Adrenal gland (tissue), 12 donors: ENCODE measurements around the gene FANCE. TPM values are rescaled to one million over a fixed set of nuclear protein-coding genes. Genes with fewer than 3 reads are reported as not detected.
A peak's percentile ranks its signal among the peaks of the same experiment; 100 is the strongest.

Experiments
- DNase-seq, 7 donors: peaks; one replicate each; pipeline ENCODE4 v3.0.0-alpha.2; 2019 to 2020
- H3K27ac ChIP-seq, 5 donors: fragments of 200-600 bp; sonication (generic) in 4 of 5; 1 replicate in 3 of 5; 2 replicates in 2 of 5; pipeline versions ENCODE4 v1.5.1 to v1.8.0; 2016 to 2020; ENCODE audit warnings: mild to moderate bottlenecking in 1 of 5
- H3K27me3 ChIP-seq: fragments of 200-600 bp; 2 replicates; pipeline ENCODE4 v1.8.0; 2021
- H3K36me3 ChIP-seq, 2 donors: fragments of 200-600 bp; replicated peaks in 1 of 2; 1 replicate in 1 of 2; 2 replicates in 1 of 2; pipeline versions ENCODE4 v1.5.1 to v1.8.0; 2018 to 2022
- H3K4me1 ChIP-seq, 2 donors: fragments of 200-600 bp; replicated peaks in 1 of 2; 1 replicate in 1 of 2; 2 replicates in 1 of 2; pipeline versions ENCODE4 v1.5.1 to v1.8.0; 2018 to 2021
- H3K4me3 ChIP-seq, 4 donors: fragments of 200-600 bp; sonication (generic) in 3 of 4; one replicate each; pipeline ENCODE4 v1.5.1; 2016 to 2018
- H3K9me3 ChIP-seq, 3 donors: fragments of 200-600 bp; sonication (generic) in 1 of 3; replicated peaks in 1 of 3; 1 replicate in 2 of 3; 2 replicates in 1 of 3; pipeline versions ENCODE4 v1.5.1 to v1.8.0; 2016 to 2021
- CTCF ChIP-seq, 6 experiments: fragments of 450-650 bp in 4 of 6; fragments of 200-600 bp in 2 of 6; sonication (generic) in 1 of 6; IDR thresholded peaks; 1 replicate in 5 of 6; 2 replicates in 1 of 6; pipeline versions ENCODE4 v1.5.1 to v1.8.0; 2016 to 2021; ENCODE audit warnings: antibody characterized with exemption in 6 of 6, mild to moderate bottlenecking in 2 of 6, moderate library complexity in 1 of 6
- POLR2A ChIP-seq, 2 donors: fragments of 450-650 bp; IDR thresholded peaks; one replicate each; pipeline ENCODE4 v1.6.1; 2017; ENCODE audit warnings: antibody characterized with exemption in 2 of 2, mild to moderate bottlenecking in 2 of 2, moderate library complexity in 1 of 2
- WGBS, 4 donors: extraction: QIAGEN DNeasy Blood & Tissue Kit in 2 of 4; methylation state at CpG; one replicate each; pipeline versions ENCODE4 v1.1.5 to v1.1.7; 2013 to 2017; 5-methylcytosine and 5-hydroxymethylcytosine counted together
- intact Hi-C, 2 donors: fragments of 100-400 bp; cut with DNase I; formaldehyde crosslinking; loops; one replicate each; pipeline versions ENCODE4 v1.14.1 to v1.15.0; 2022 to 2023
- polyA plus RNA-seq, 3 donors: library from polyadenylated mRNA; stranded (reverse); fragments of 200-250 nt in 2 of 3; fragments of 350-450 nt in 1 of 3; fragmentation: Illumina TruSeq in 1 of 3; extraction: RNeasy Lipid Tissue Mini Kit (QIAGEN cat#74804) in 1 of 3; gene quantifications; one replicate each; pipeline ENCODE4 v1.2.3, GENCODE V29; 2013 to 2014
- total RNA-seq, 9 donors: library from RNA; depleted of rRNA in 4 of 9; stranded (reverse); fragments of >200 nt in 4 of 9; fragments of 120-200 nt in 1 of 9; fragmentation: NEBNext Ultra II Directional in 1 of 9; extraction: Animal tissue kit (Norgen Biotek cat#: 25700) in 1 of 9; gene quantifications; one replicate each; pipeline versions ENCODE4 v1.1.0 to v1.2.4, GENCODE V29; 2013 to 2023
- donor health status: healthy with polysubstance abuse.
- donor health status: Bipolar disorder and iron deficiency.
- donor health status: DM: yes; HTN: yes; CAD: no.
- donor health status: DM: no; HTN: no; CAD: no.
- donor health status: DM: no; HTN: no; CAD: no.
- donor health status: DM: yes; HTN: yes; CAD: no.

FANCE gene
- total and polyA plus RNA-seq, 12 donors = 1.0 to 5.3 (median 2.1) TPM

GRCh38 chr6:35451354-35452182 is 570 bp upstream of the FANCE start:
- intact Hi-C loops = no loop called here
- DNase-seq = no peak

GRCh38 chr6:35453236-35453635 is 1.1 kb downstream of the FANCE start:
- Histone ChIP-seq H3K36me3 (no peaks in the 10 kb centered on the region), H3K4me3 (peak overlapping the region in 1 of 4 donors; percentile 51), H3K27me3 (no peaks in the 10 kb centered on the region), H3K27ac (peak overlapping the region in 1 of 5 donors; percentile 62), H3K9me3 (no peaks in the 10 kb centered on the region), H3K4me1 (peaks cover 7 to 20% of the 10 kb centered on the region in 2 donors)
- peak in 1 of 2 donors; percentile 7 for TF ChIP-seq POLR2A (IDR thresholded peaks at IDR 0.05)
- no peak for TF ChIP-seq CTCF (IDR thresholded peaks at IDR 0.05)
- no peak for DNase-seq
- intact Hi-C loops = no loop called here
- 6 to 15% (median 10%) methylated on average over 3 of the region's 3 CpGs for WGBS, 4 donors

More at GRCh38 chr6:35451354-35452182, 570 bp upstream of the FANCE start:
- Histone ChIP-seq H3K36me3 (no peaks in the 10 kb centered on the region), H3K9me3 (no peaks in the 10 kb centered on the region), H3K27ac (peak overlapping the region in 1 of 5 donors; percentile 61), H3K4me3 (peak overlapping the region in 2 of 4 donors; percentile 29 to 51), H3K27me3 (no peaks in the 10 kb centered on the region), H3K4me1 (peaks cover 7 to 20% of the 10 kb centered on the region in 2 donors)
- 18 to 27% (median 18%) methylated on average over 12 to 20 of the region's 20 CpGs for WGBS, 4 donors
- TF ChIP-seq CTCF (IDR thresholded peaks at IDR 0.05) (no peak), POLR2A (IDR thresholded peaks at IDR 0.05) (no peak)

- peaks cover 4 to 20% of the 10 kb centered on the region in 2 donors for H3K4me1 ChIP-seq
- H3K27ac ChIP-seq = no peak overlapping the region
- H3K27me3 ChIP-seq = no peaks in the 10 kb centered on the region
- H3K4me3 ChIP-seq = no peak overlapping the region
- intact Hi-C loops = no loop called here
- no peak for TF ChIP-seq POLR2A (IDR thresholded peaks at IDR 0.05)
- TF ChIP-seq CTCF (IDR thresholded peaks at IDR 0.05) = no peak
- H3K36me3 ChIP-seq = no peaks in the 10 kb centered on the region
- no peak for DNase-seq
- H3K9me3 ChIP-seq = no peaks in the 10 kb centered on the region
- WGBS, 4 donors = 85 to 90% (median 89%) methylated on average over 9 of the region's 9 CpGs
Observed at GRCh38 chr6:35454391-35455110, 2.4 kb downstream of the FANCE start.

- H3K36me3 ChIP-seq = no peaks in the 10 kb centered on the region
- no peak for DNase-seq
- H3K27me3 ChIP-seq = no peaks in the 10 kb centered on the region
- H3K4me1 ChIP-seq = peaks cover 0 to 10% of the 10 kb centered on the region in 2 donors
- no peak for TF ChIP-seq POLR2A (IDR thresholded peaks at IDR 0.05)
- no peak overlapping the region for H3K27ac ChIP-seq
- WGBS, 4 donors = 81 to 91% (median 89%) methylated on average over 4 of the region's 4 CpGs
- no peaks in the 10 kb centered on the region for H3K9me3 ChIP-seq
- intact Hi-C loops = no loop called here
- H3K4me3 ChIP-seq = no peak overlapping the region
Observed at GRCh38 chr6:35457907-35458306, 5.8 kb downstream of the FANCE start.
